ENCODE results near the gene JUP.

Gene JUP

GRCh38 chr17:41810659-41811548 is 24.4 kb upstream of the JUP start:
- no peak for FAIRE-seq
- no peak for DNase-seq (ENCODE audit: low spot score)

GRCh38 chr17:41806685-41807445 is 20.4 kb upstream of the JUP start:
- DNase-seq (ENCODE audit: low spot score) (no peak), FAIRE-seq (no peak)

- no peak for DNase-seq (ENCODE audit: low spot score)
- FAIRE-seq = no peak
These were observed 16.8 kb upstream of the JUP start for GRCh38 chr17:41803049-41804020.

- DNase-seq (ENCODE audit: low spot score) (peak; percentile 93), FAIRE-seq (peak; percentile 90)
These were observed 15.1 kb upstream of the JUP start for GRCh38 chr17:41801374-41802271.

- no peak for FAIRE-seq
- DNase-seq (ENCODE audit: low spot score) = peak; percentile 62
These were observed 14.3 kb upstream of the JUP start for GRCh38 chr17:41800601-41801373.

GRCh38 chr17:41799366-41799765 is 12.9 kb upstream of the JUP start:
- FAIRE-seq = no peak
- DNase-seq (ENCODE audit: low spot score) = no peak

- no peak for DNase-seq (ENCODE audit: low spot score)
- no peak for FAIRE-seq
These were observed 10.9 kb upstream of the JUP start for GRCh38 chr17:41797377-41797776.

- DNase-seq (ENCODE audit: low spot score) = no peak
- FAIRE-seq = no peak
These were observed 9.8 kb upstream of the JUP start for GRCh38 chr17:41796121-41796895.

GRCh38 chr17:41794540-41794975 is 8.0 kb upstream of the JUP start:
- no peak for DNase-seq (ENCODE audit: low spot score)
- FAIRE-seq = no peak

GRCh38 chr17:41793784-41794539 is 7.5 kb upstream of the JUP start:
- DNase-seq (ENCODE audit: low spot score) = no peak
- no peak for FAIRE-seq

- DNase-seq (ENCODE audit: low spot score) (peak; percentile 83), FAIRE-seq (peak; percentile 27)
These were observed 6.6 kb upstream of the JUP start for GRCh38 chr17:41792845-41793783.

GRCh38 chr17:41787021-41787418 is 509 bp upstream of the JUP start:
- FAIRE-seq (no peak), DNase-seq (ENCODE audit: low spot score) (no peak)

- DNase-seq (ENCODE audit: low spot score) (no peak), FAIRE-seq (no peak)
These were observed 668 bp downstream of the JUP start for GRCh38 chr17:41785859-41786226.

- no peak for DNase-seq (ENCODE audit: low spot score)
- no peak for FAIRE-seq
These were observed 1.2 kb downstream of the JUP start for GRCh38 chr17:41785091-41785858.

GRCh38 chr17:41784207-41784744 is 2.2 kb downstream of the JUP start:
- DNase-seq (ENCODE audit: low spot score) (peak; percentile 36), FAIRE-seq (no peak)

- FAIRE-seq (no peak), DNase-seq (ENCODE audit: low spot score) (no peak)
These were observed 4.4 kb downstream of the JUP start for GRCh38 chr17:41782142-41782541.

Data from RCC 7860 (cell line).